HG02970 (cell line): Measurements from ENCODE around the gene TEX10.
"Not testable (repeated sequence)": the region's sequence is repeated elsewhere in the genome, so short reads cannot be mapped to it uniquely, and the experiment has no call there.

Experiments
- ATAC-seq: cut with Tn5 transposase; IDR thresholded peaks from one replicate; pipeline ENCODE4 v1.9.1; 2021; ENCODE audit warnings: mild to moderate bottlenecking, moderate library complexity, moderate number of reproducible peaks; ENCODE audit not compliant: unreplicated experiment, low FRiP score

Gene TEX10

DNA sequence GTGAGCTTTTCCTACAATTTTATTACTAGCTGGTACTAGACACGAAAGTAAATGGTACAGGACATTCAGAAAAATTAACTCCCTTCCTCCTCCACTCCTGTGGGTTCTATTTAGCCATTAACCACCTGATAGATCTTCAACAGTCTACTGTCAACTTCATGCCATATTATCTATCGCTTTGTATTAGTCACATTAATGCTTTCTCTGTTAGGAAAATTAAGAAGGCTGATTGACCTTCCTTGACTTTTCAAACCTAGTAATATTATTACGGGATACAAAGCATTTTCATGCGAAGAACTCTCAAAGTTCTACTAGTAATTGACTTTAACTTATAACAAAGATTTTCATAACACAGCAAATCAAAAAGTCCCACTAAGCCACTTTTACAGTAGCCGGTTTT, 1.2 kb downstream of the TEX10 start:
- ATAC-seq = no peak

DNA sequence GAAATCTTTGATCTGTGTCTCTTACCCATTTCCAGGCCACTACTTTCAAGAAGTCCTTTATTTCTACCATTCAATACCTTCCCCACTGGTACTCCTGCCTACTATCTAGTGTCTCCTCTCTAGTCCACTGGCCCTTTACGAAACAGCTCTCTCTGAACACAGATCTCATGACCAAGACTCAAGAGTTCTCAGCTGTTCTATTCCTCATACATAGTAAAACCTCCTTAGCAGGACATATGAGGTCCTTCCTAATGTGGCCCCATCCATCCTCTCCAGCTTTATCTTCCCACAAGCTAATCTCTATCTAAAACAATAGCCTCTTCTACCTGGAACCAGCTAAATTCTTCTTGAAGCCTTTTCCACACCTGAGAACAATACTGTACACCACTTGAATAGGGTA, 2.6 kb downstream of the TEX10 start:
- ATAC-seq = no peak

DNA sequence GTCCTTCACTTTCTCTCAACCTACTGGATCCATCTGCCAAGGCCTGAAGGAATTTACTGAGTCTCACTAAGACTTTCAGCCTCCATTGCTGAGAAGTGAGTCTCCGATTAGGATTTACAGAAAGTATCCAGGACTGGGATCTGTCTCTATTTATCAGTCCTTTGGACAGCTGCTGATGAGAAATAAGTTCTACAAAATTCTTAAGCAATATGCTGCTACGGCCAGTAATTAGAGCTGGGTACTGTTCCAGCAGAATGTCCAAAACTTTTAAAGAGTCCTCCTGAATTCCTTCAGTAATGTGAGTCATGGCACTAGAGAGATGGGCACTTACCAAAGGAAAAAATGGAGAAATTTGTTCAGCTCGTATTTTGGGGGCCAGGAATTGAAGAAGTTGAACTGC, 5.9 kb downstream of the TEX10 start:
- no peak for ATAC-seq

DNA sequence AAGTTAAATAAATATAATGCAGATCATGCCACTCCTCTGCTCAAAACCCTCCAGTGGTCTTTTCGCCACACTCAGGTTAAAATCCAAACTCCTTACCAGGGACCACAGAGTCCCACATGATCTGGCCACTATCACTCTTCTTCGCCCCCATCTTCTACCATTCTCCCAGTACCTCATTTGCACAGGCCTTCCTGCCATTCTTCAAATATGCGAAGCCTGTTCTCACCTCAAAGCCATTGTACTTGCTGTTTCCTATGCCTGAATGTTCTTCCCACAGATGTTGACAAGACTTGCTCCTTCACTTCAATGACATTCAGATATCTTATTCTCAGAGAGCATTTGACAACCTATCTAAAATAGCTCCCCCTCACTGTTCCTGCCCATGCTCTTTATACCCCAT, 10.9 kb downstream of the TEX10 start:
- ATAC-seq = no peak

DNA sequence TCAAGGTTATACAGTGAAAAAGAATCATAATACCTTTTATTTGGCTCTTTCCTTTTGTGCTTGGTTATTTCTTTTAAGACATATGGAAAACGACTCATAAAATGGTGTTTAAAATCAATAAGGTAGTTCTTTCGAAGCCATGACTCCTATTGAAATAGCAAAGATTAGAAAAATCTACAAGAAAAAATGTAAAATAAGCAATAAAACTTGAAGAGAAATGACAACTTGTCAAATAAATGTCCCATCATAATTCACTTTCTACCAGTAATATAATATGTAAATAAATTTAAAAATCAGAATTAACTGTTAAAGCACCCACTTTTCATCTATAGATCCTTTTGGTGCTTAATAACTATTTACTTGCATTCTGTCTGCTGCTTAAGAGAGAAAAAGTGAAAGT, 12.5 kb downstream of the TEX10 start:
- ATAC-seq = no peak

DNA sequence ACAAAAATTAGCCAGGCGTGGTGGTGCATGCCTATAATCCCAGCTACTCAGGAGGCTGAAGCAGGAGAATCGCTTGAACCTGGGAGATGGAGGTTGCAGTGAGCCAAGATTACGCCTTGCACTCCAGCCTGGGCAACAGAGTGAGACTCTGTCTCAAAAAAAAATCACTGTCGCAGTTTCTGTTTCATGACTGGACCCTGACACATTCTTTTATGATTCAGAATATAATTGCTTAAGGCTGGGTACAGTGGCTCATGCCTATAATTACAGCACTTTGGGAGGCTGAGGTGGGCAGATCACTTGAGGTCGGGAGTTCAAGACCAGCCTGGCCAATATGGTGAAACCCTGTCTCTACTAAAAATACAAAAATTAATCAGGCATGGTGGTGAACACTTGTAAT, 14.0 kb downstream of the TEX10 start:
- not testable (repeated sequence) for ATAC-seq

DNA sequence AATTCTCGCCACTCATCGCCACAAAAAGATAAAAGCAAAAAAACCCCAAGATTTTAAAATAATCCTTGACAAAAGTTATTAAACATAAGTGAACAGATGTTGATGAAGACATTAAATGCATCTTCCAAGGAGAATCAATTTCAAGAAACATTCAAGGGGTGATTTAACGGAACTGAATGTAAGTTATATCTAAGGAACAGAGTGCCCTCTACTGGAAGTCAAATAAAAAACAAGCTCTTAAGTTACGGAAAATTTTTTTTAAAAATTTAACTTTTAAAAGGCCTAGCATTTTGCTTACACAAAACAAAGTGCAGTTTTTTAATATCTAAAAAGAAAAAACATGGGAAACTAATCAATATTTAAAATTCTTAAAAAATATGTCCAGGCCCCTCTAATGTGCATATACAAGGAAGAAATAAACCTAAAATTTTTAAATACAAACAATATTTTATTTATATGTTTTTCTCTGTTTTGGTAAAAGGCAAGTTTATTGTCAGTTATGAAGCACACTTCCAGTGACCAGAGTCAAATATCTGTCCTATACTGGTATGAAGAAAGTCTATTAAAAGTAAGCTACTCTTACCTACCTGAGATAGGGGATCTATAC, 28.0 kb downstream of the TEX10 start:
- ATAC-seq = no peak

DNA sequence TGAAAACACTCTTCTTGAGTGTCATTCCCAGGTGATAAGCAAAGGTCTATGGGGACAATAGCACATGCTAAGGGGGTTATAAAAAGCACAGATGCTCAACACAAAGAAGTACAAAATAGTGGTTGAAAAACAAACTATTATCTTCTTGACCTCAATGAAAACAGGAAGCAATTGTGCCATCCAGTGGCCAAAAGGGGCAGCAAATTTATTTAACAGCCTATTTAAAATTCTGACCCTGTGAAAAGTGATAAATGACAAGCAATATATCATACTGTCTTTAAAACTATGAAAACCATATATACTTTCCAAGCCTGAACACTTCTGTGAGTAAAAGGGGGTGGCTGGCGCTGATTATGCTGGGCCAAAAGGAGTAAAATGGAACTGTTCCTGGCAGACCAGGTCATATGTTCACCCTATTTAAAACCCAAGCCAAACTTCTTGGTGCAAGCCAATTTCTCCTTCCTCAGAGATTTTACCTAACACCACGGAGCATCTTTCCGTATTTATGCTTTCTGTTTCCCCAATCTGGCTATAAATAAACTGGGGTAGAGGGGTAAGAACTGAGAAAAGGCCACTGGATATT, 29.7 kb downstream of the TEX10 start:
- no peak for ATAC-seq

DNA sequence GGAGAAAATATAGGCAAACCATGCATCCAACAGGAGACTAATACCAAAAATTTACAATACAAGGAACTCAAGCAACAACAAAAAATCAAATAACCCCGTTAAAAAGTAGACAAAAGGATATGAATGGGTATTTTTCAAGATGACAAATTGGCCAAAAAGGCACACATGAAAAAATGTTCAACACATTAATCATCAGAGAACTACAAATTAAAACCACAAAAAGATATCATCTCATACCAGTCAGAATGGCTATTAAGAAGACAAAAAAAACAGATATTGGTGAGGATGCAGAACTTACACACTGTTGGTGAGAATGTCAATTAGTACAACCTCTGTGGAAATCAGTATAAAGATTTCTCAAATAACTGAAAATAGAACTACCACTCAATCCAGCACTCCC, 35.0 kb downstream of the TEX10 start:
- no peak for ATAC-seq

DNA sequence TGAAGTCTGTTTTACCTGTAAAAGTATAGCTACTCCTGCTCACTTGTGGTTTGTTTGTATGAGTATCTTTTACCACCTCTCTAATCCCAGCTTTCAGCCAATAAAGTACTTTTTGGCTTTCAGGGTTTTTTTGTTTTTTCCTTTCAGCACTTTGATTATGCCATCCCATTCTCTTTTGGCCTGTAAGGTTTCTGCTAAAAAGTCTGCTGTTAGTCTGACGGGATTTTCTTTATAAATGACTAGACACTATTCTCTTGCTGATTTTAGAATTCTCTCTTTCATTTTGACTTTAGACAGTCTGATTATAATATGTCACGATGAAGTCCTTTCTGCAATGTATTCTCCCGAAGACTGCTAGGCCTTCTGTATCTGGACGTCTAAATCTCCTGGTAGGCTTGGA, 37.2 kb downstream of the TEX10 start:
- ATAC-seq = no peak

DNA sequence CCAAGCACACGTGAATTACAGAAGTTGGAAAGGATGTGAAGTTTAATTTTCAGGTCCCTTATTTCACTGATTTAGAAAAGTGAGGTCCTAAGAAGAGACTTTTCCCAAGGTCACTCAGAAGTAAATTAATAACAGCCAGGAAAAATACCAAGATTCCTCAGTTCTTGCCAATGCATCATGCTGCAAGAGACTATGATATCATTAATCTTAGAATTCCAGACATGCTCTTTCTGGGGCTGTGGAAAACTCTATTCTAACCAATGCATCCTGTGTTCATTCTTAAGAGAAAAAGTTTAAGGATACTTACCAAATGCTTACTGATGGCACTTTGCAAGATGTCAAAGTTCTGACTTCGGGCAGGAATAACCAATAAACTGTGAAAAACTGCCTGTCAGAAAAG, 42.8 kb downstream of the TEX10 start:
- ATAC-seq = no peak

DNA sequence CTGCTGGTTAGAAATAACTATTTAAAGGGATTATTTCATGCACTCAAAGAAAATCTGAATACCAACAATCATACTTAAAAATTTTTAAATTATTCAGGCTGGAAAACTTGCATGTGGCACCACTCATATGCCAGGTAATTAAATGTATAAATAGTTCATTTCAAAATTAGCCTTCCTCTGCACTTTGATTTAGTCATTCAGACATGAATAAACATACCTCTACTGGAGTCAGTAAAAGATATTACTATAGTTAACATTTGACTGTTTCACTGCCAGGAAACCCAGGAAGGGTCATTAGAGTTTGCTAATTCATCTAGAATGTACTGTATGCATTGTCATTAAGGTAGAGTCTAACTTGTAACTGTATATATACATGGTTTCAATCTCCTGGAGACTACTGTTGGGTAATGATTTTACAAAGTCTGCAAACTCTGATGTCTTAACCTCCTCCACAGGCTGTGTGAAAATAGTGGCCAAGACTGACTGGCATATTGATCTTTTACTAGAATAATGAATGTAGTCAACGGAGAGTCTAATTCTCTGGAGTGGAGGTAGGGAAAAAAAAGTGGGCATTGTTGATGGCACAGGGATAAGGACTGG, 43.7 kb downstream of the TEX10 start:
- no peak for ATAC-seq

DNA sequence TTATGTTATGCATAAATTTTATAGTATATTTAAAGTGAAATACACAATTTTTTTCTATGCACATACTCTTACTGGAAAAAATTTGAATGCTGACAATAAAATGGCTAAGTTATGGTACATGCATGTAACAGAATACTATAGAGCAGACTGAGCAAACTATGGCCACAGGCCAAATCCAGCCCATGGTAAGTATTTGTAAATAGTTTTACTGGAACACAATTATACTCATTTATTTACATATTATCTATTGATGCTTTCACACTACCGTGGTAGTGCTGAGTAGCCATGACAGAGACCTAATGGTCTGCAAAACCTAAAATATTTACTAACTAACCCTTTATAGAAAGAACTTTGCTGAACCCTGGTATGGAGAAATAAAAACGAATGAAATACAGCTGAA, 45.7 kb downstream of the TEX10 start:
- ATAC-seq = no peak

DNA sequence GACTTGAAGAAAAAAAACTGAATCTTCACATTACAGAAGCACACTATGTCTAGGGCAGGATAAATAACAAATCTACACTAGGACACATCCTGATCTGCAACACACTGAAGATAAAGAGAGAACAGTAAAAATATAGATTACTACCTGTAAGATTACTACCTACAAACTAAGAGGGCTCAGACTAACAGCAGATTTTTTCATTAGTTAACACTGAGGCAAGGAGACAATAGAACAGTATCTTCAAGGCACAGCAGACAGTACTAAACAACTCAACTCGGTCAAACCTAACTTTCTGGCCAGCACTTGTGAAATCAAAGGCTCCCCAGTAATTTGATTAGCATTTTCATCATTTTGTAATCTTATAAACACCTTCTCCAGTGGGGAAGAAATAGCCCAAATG, 46.5 kb downstream of the TEX10 start:
- ATAC-seq = no peak

DNA sequence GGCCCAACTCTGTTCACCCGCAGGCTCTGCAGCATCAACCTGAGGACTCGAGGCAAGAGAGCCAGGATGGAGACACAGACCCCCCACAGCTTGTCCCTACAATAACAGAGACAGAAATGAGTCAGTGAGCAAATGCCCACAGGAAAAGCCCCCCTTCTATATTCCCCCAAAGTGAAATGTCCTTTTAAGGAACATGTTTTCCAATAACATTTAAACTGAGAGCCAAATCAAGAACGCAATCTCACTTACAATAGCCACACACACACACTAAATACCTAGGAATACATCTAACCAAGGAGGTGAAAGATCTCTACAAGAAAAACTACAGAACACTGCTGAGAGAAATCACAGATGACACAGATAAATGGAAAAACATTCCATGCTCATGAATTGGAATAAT, 49.0 kb downstream of the TEX10 start:
- ATAC-seq = no peak

DNA sequence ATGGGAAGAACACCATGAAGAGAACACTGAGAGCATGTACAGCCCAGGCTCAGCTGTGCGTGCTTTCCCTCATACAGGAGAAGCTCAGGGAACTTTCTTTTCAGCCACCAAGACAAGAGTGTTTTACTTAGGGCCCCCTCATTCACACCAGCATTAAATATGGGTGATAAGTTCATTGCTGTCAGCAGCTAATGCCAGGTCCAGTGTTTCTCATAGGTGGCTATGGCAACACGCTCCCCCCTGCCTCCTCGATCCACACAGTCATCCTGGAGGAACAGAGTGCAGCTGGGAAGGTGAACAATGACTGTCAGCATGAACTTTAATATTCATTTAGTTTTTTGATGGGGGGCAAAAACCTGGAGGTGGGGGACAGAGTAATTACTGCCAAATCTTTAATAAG, 54.4 kb downstream of the TEX10 start:
- ATAC-seq = no peak

DNA sequence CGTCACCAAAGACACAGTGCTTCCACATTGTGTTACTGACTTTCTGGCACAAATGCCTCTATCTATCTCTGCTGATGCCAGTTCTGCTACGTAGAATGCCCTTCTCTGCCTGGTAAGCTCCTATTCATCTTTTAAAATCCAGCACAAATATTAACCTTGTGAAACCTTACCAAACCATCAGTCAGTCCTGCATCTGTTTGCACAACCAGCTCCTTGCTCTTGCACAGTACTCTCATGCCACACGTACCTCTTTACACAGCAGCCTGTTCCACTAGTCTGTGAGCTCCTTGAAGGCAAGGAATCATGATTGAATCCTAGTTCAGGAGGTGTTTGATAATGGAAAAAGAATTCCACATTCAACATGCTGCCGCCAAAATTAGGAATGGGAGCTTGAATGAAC, 56.3 kb downstream of the TEX10 start:
- ATAC-seq = no peak

DNA sequence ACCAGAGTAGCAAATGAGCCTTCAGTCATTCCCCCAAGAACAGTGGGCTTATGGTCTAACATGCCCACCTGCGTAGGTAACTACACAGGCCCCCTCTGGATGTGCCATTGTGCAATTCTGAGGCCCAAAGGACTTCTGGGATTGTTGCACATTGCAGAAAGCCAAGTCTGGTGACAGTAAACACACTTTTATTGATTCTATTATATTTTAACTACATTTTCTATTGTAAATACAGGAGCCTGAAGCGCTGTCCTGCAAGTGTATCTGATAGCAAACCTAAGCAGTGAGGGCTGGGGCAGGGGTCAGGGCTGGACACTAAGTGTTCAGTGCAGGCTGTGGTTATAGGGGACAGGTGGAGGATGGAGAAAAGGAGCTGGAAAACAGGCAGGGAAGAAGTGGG, 57.5 kb downstream of the TEX10 start:
- ATAC-seq = no peak

DNA sequence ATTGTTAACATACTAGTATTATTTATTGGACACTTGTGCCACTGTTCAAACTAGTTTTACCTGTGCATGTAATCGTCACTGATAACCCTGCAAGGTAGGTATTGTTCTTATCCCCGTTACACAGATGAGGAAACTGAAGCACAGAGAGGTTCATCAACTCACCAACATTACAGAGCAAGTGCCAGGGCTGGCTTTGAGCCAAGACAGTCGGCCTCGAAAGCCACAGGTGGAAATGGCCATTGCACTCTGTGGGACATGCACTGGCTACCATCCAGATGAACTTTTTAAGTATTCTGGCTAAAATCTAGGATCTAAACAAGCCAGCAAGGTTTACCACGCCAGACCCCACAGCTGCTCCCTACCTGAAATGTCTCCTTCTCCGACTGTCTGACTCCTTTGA, 57.9 kb downstream of the TEX10 start:
- no peak for ATAC-seq

DNA sequence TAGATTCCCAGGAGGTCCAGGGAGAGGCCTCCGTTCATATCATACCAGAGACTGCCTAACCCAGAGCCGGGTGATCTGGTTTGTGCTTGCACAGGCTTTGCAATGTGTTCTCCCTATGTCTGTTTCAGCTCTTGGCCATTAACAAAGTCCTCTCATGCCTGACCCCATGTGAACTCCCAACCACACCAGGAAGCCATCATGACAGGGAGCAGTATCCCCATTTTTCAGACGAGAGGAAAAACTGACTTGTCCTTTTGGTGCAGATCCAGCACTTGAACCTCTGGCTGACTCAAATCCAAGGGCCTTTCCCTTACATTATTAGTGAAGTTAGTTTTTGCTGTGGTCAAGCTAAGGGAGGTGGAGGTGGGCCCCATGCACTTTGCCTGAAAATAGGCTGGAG, 58.4 kb downstream of the TEX10 start:
- ATAC-seq = no peak

DNA sequence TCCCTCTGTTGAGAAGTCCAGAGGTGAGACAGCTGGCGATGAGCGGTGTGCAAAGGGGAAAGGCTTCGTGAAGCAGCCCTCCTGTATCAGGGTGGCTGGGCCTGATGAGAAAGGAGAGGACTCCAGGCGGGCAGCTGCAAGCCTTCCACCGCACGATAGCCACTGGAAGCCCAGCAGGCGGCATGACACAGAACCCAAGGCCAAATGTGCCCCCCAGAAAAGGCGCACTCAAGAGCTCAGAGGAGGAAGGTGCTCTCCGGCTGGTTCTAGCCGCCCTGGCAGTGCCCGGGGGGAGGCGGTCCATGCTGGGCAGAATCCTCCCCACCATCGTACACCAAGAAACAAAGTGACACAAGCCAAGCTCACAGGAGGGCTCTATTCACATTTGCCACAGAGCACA, 60.3 kb downstream of the TEX10 start:
- no peak for ATAC-seq

DNA sequence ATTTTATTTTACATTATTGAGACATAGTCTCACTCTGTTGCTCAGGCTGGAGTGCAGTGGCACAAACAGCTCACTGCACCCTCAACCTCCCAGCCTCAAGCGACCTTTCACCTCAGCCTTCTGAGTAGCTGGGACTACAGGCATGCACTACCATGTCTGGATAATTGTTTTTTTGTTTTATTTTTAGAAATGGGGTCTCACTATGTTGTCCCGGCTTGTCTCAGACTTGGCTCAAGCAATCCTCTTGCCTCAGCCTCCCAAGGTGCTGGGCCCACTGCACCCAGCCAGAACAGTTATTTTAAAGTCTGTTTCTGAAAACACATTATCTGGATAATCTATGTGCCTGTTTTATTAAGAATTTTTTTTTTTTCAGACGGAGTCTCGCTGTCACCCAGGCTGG, 62.0 kb downstream of the TEX10 start:
- no peak for ATAC-seq

DNA sequence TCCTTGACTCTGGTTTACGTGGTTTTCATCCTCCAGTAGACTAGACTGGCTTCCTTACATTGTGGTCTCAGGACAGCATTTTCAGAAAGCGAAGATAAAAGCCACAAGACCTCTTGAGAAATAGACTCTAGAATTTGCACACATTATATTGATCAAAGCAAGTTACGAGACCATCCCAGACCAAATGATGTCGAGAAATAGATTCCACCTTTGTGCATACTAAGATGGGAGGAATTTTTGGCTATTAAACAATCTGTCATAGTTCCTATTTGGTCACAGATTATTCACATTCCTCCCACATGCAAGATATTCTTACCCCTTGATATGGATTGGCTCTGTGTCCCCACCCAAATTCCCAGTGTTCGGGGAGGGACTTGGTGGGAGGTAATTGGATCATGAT, 65.6 kb downstream of the TEX10 start:
- no peak for ATAC-seq
